ENCODE data around the gene MCM9. TPM values are rescaled to one million over a fixed set of nuclear protein-coding genes. Genes with fewer than 3 reads are reported as not detected.

MCM9 gene
- total RNA-seq, 3 donors from 2014 or later (not counting 1 experiment from before 2014, with no cell fraction given) = 45.2 to 53.4 (median 52.5) TPM

DNA sequence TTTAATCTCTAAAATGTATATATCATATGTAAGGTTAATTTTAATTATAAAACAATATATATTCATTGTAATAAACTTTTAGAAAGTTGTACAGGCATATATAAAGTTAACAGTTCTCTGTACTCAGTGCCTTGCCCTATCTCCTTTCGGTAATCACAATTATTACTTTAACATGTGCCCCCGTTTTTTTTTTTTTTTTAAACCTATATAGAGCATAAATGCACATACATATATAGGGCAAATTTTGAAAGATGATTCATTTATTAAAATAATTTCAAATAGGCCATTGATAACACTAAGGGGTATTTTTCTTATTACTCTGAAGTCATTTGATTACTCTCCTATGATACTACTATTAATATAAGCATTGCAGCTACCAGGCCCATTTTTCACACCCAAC, 39.1 kb downstream of the MCM9 start:
- H3K9me3 ChIP-seq (ENCODE audit: control insufficient read depth, insufficient read depth, low read length) = no peaks in the 10 kb centered on the region
- no peaks in the 10 kb centered on the region for H3K27me3 Mint-ChIP-seq (ENCODE audit: low read depth in 2 of 2)
- no peak for ATAC-seq
- no peaks in the 10 kb centered on the region for H3K36me3 Mint-ChIP-seq
- DNase-seq = no peak
- H3K4me3 Mint-ChIP-seq = peak overlapping the region; percentile 65
- peak overlapping the region; percentile 97 to 99 for H3K27ac Mint-ChIP-seq
- peaks cover 61 to 69% of the 10 kb centered on the region in 2 donors for H3K4me1 Mint-ChIP-seq
- TF ChIP-seq, protein P1, sequence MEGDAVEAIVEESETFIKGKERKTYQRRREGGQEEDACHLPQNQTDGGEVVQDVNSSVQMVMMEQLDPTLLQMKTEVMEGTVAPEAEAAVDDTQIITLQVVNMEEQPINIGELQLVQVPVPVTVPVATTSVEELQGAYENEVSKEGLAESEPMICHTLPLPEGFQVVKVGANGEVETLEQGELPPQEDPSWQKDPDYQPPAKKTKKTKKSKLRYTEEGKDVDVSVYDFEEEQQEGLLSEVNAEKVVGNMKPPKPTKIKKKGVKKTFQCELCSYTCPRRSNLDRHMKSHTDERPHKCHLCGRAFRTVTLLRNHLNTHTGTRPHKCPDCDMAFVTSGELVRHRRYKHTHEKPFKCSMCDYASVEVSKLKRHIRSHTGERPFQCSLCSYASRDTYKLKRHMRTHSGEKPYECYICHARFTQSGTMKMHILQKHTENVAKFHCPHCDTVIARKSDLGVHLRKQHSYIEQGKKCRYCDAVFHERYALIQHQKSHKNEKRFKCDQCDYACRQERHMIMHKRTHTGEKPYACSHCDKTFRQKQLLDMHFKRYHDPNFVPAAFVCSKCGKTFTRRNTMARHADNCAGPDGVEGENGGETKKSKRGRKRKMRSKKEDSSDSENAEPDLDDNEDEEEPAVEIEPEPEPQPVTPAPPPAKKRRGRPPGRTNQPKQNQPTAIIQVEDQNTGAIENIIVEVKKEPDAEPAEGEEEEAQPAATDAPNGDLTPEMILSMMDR (IDR thresholded peaks at IDR 0.05) = no peak
- peaks cover 14% of the 10 kb centered on the region for H3K4me1 ChIP-seq (ENCODE audit: control insufficient read depth, insufficient read depth, low read length)
- WGBS (ENCODE audit: insufficient coverage) = no CpG with 5 or more reads among the region's 2 CpGs
- H3K4me3 ChIP-seq (ENCODE audit: low read length) = no peak overlapping the region
- H3K27ac ChIP-seq (ENCODE audit: low read length) = no peak overlapping the region
- no peaks in the 10 kb centered on the region for H3K27me3 ChIP-seq (ENCODE audit: control insufficient read depth, insufficient read depth, low read length)
- peaks cover 12% of the 10 kb centered on the region for H3K36me3 ChIP-seq (ENCODE audit: control insufficient read depth, insufficient read depth, low read length)
- intact Hi-C loops (cut with micrococcal nuclease) = loop anchor here (1.0 to 10.0 kb wide), 2 partner anchors 38 to 1291 kb away; partner anchors contain the start of gene GOPC
- H3K9me3 Mint-ChIP-seq = no peaks in the 10 kb centered on the region

DNA sequence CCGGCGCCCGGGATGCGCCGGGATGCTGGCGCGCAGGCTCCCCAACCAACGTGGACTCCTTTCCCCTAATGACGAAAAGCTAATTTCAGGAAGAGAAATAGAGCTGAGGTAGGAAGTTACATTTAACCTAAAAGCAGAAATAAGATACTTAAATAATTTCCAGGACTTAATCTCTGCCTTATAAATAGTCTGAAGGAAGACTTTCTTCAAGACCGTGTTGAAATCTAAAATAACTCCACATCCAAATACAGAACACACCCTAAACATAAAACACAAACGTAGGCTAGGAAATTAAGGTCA, 39.7 kb downstream of the MCM9 start:
- peak overlapping the region; percentile 84 for H3K27ac ChIP-seq (ENCODE audit: low read length)
- intact Hi-C loops (cut with micrococcal nuclease) = loop anchor here (10.0 kb wide), 1 partner anchor 1290 kb away; the partner anchor contains the start of gene GOPC
- 0% methylated on average over 6 of the region's 11 CpGs for WGBS (ENCODE audit: insufficient coverage)
- ATAC-seq (no peak), DNase-seq (no peak)
- H3K4me1 Mint-ChIP-seq = peaks cover 56 to 64% of the 10 kb centered on the region in 2 donors
- H3K36me3 ChIP-seq (ENCODE audit: control insufficient read depth, insufficient read depth, low read length) = peaks cover 10% of the 10 kb centered on the region
- no peaks in the 10 kb centered on the region for H3K27me3 ChIP-seq (ENCODE audit: control insufficient read depth, insufficient read depth, low read length)
- peak overlapping the region; percentile 81 for H3K4me3 Mint-ChIP-seq
- TF ChIP-seq, protein P1 (IDR thresholded peaks at IDR 0.05) = no peak
- peak overlapping the region; percentile 91 for H3K4me3 ChIP-seq (ENCODE audit: low read length)
- peaks cover 14% of the 10 kb centered on the region for H3K4me1 ChIP-seq (ENCODE audit: control insufficient read depth, insufficient read depth, low read length)
- H3K36me3 Mint-ChIP-seq = no peaks in the 10 kb centered on the region
- H3K9me3 Mint-ChIP-seq = no peaks in the 10 kb centered on the region
- H3K27me3 Mint-ChIP-seq (ENCODE audit: low read depth in 2 of 2) = no peaks in the 10 kb centered on the region
- no peaks in the 10 kb centered on the region for H3K9me3 ChIP-seq (ENCODE audit: control insufficient read depth, insufficient read depth, low read length)
- H3K27ac Mint-ChIP-seq = peak overlapping the region; percentile 97 to 99

DNA sequence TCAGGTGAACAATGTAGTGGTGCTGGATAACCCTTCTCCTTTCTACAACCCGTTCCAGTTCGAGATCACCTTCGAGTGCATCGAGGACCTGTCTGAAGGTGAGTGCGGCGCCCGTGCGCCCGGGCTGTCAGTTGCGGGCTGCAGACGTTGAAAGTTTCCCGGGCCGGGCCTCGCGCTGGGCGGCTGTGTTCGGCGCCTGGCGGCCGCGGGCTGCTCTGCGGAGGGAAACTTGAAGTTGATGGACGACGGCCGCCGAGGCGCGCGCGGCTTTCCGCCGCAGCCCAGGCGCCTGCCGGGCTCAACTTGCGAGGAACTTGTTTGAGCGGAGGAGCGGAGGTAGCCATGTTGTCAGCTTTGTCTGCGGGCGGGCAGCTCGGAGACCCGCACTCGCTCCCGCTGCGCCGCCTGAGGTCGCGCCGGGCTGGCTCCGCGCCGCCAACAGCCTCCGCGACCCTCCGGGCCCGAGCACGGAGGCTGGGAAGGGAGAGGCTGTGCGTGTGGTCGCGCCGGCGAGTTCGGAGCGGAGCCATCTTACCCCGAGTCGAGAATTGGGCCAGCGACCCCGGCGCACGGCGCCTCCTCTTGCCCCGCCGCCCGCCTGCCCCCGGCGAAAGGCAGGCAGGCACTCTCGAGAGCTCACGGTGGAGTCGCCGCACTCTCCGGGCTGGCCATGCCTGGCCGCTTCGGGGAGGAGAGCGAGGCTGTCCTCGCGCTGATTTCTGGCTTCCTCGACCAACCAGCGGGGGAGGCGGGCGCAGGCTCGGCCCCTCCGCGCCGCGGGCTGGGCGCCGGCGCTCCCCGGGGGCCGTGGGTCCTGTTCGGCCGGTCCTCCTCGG, 40.3 kb downstream of the MCM9 start:
- peak overlapping the region; percentile 84 for H3K27ac ChIP-seq (ENCODE audit: low read length)
- ATAC-seq (peak; percentile 47 to 66 (median 63)), DNase-seq (peak; percentile 69 to 81)
- no peaks in the 10 kb centered on the region for H3K36me3 Mint-ChIP-seq
- TF ChIP-seq, protein P1 (IDR thresholded peaks at IDR 0.05) = no peak
- H3K4me1 Mint-ChIP-seq = peaks cover 53 to 60% of the 10 kb centered on the region in 2 donors
- H3K36me3 ChIP-seq (ENCODE audit: control insufficient read depth, insufficient read depth, low read length) = peaks cover 5% of the 10 kb centered on the region
- H3K9me3 ChIP-seq (ENCODE audit: control insufficient read depth, insufficient read depth, low read length) = no peaks in the 10 kb centered on the region
- H3K27me3 ChIP-seq (ENCODE audit: control insufficient read depth, insufficient read depth, low read length) = no peaks in the 10 kb centered on the region
- H3K4me1 ChIP-seq (ENCODE audit: control insufficient read depth, insufficient read depth, low read length) = peaks cover 14% of the 10 kb centered on the region
- no peaks in the 10 kb centered on the region for H3K27me3 Mint-ChIP-seq (ENCODE audit: low read depth in 2 of 2)
- H3K4me3 Mint-ChIP-seq = peak overlapping the region; percentile 100
- H3K27ac Mint-ChIP-seq = peak overlapping the region; percentile 97 to 99
- intact Hi-C loops (cut with micrococcal nuclease) = loop anchor here (1.0 to 10.0 kb wide), 4 partner anchors 84 to 1290 kb away; partner anchors contain the start of genes GOPC and MAN1A1
- H3K9me3 Mint-ChIP-seq = no peaks in the 10 kb centered on the region
- WGBS (ENCODE audit: insufficient coverage) = under 1% methylated on average over 102 of the region's 102 CpGs
- peak overlapping the region; percentile 91 for H3K4me3 ChIP-seq (ENCODE audit: low read length)

Measured in natural killer cell (primary cell).